Hematopoietic multipotent progenitor cell treated with erythropoietin and hydrocortisone succinate and interleukin-3 and kit ligand, for 6 days (in vitro differentiated cells): Measurements from ENCODE around the gene RASSF7.

ENCODE experiments used
- DNase-seq: peaks from one replicate; pipeline ENCODE4 v3.0.0-alpha.2; 2015

Gene RASSF7

DNA sequence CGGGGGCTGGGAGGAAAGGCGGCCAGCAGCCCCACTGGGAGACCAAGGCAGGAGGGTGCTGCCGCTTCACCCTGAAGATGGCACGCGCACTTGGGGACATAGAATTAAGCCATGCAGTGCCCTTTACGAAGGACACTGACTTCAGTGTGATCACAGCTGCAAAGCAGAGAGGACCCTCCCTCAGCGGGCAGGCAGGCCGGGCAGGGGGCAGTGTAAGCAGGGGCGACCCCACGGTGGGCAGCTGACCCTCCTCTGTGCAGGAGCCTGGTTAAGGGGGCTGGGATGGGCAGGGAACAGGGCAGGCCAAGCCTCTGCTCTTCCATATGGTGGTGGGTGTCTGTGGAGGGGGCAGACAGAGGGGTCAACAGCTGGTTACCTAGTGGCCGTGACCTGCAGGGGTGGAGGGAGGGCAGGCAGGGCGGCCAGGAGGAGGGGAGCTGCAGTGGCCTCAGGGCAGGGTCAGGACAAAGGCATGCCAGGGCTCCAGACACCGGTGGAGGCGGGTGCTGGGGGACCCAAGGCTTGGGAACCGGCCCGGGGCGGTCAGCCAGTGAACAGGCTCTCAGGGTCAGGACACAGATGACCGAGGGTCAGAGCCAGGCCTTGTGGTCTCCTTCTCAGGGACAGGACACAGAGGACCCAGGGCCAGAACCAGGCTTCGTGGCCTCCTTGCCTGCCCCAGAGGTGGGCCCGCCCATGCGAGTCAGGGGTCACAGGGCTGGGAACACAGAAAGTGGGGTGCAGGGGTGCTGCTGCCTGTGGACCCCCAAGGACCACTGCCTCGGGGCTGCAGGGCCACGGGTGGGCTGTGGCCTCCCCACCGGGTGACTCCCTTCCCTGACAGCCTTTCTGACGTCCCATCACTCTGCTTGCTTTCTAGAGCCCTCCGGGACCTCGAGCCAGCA lies 7.4 kb upstream of the RASSF7 start:
- no peak for DNase-seq

DNA sequence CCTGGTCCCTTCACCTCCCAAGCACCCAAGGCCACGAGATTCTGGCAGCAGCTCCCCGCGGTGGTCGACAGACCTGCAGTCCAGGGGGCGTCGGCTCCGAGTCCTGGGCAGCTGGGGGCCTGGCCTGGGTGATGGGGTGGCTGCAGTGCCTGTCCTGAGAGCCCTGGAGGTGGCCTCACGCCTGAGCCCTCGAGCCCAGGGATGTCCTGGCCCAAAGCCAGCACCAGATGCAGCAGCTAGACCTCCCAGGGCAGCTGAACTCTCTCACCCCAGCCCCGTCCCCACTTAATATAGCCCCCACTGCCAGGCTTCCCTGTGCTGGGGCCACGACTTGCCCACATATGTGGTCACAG lies 6.8 kb upstream of the RASSF7 start:
- no peak for DNase-seq

DNA sequence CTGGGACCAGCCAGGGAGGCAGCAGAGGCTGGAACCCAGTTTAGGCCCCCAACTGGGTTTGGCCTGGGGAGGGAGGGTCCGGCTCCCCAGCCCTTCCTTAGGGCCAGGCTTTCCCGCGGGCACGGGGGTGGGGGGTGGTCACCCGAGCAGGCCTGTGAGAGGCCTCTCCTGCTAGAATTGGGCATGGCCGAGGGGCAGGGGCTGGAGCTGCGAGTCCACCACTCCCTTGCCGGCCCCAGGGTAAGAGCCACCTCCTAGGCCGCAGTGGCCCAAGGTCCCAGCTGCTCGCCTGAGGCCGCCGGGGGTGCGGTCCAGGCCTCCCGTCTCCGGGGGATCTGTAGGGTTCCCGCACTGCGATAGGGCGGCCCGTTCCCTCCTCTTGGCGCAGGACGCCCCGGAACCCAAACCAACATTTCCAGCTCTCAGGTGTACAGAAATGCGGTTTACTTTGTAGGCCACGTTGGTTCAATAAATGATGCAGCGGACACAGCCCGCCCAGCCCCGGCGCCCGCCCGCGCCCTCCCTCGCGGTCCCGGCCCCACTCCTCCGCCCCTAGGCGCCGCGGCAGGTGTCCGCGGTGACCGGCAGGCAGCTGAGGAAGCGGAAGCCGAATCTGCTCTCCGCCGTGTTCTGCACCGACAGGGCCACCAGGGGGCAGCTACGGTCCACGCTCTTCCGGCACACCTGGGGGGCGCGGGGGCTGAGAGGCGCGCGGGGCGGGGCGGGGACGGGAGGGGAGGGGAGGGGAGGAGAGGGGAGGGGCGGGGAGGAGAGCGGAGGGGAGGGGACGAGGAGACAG lies 6.1 kb upstream of the RASSF7 start:
- peak; percentile 83 for DNase-seq

DNA sequence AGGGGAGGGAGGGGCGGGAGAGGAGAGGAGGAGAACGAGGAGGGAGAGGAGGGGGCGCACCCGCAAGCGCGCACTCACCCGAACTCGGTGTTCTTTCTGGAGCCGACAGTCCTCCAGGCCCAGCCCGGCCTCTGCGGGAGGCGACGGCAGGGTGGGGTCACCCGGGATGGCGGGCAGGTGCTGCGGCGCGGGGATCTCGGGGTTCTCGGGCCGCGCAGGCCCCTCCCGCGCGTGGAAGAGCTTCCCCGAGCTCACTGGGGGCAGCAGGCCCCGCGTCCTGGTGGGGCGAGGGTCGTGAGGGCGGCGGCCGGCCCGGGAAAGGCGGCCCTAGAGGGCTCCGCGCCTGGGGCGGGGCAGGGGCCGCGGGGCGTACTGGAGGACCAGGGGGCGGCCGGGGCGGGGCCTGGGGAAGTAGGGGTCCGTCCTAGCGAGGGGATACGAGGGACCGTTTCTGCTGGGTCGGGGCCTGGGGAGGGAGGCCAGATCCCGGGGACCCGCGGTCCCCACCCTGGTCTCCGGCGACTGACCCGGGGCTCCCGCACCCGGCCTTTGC lies 5.5 kb upstream of the RASSF7 start:
- no peak for DNase-seq

DNA sequence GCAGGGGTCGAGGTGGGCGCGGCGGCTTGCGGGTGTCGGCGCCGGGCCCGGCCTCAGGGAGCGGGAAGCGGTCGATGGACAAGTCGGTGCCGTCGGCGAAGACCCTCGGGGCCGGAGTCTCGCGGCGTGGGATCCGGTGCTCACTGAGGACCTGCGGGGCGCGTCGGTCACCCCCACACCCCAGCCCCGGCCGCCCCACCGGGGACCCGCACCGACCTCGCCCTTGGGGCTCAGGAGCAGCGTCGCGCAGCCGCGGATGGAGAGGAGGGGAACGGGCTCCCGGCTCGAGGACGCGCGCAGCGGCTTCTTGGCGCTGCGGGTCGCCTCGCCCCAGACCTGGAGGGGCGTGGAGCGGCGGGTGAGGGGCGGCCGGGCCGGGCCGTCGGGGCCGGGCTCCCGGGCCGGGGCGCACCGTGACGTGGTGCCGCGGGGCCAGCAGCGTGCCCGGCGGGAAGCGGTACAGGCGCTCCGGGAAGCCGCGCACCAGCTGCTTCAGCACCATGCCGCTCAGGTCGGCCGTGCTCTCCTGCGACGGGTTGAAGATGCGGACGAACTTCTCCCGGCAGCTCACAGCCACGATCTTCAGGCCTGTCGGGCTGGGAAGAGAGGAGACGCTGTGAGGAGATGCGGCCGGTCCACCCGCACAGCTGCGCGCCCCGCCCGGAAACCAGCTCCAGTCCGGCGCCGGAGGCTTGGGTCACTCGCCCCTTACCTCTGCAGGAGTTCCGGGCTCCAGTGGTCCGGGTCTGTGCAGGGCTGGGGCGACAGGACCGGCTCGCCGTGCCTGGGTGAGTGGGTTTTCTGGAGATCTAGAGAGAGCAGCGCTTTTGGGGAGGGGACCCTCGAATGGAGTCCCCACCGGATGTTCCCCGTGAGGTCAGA lies 4.7 kb upstream of the RASSF7 start:
- DNase-seq = peak; percentile 59

DNA sequence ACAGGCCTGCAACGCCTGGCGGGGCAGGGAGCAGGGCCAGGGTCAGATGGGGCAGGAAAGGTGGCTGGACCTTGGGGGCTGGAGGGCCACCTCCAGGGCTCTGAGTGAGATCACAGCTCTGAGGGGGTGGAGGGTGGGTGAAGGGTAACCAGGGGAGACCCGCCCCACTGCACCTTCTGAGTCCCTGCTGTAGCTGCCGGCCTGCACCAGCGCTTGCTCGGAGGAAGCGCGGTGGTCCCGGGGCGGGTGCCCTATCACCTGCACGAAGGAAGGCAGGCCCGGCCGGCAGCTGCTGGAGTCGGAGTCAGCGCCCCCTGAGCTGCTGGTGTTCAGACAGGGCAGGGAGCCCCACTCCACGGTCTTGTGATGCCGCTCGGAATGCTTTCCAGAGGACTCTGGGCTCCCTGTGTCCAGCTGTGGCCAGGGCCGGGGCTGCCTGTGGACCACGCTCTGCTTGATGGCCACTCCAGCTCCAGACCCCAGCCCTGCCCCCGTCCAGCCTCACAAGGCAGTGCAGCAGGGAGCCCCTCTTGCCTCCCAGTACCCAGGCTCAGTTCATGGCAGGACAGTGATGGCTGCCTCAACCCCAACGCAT lies 4.0 kb upstream of the RASSF7 start:
- DNase-seq = no peak

DNA sequence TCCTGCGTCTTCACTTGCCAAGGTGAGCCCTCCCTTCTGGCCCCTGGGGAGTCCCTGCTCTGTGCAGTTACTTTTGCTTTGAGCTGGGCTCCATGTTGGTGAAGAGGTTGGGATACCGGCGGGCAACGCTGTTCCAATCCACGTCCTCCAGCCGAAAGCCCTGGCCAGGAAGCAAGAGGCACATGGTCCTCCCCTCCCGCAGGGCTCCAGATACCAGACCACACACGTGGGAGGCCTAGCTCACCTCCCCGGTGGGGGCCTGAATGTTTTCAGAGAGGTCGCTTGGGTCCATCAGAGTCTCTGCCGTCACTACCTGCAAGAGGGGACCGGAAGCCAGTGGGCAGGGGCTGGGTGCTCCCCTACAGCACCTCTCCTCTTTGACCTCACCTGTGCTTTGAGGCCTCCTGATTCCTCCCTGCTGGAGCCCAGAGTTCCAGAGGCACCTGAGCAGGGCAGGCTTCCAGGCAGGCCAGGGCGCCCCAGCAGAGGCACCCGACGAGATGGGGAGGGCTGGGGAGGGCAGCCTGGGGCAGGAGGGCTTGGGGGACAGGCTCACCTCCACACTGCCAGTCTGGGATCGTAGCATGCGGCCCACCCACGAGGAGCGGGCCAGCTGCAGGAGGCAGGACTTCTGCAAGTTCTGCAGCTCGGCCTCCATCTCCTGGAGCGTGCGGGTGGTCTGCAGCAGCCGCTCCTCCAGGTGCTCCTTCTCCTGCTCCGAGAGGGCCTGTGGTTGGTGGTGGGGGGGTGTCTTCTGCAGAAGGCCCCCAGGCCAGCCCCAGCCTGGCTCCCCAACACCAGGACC lies 3.2 kb upstream of the RASSF7 start:
- DNase-seq = no peak

DNA sequence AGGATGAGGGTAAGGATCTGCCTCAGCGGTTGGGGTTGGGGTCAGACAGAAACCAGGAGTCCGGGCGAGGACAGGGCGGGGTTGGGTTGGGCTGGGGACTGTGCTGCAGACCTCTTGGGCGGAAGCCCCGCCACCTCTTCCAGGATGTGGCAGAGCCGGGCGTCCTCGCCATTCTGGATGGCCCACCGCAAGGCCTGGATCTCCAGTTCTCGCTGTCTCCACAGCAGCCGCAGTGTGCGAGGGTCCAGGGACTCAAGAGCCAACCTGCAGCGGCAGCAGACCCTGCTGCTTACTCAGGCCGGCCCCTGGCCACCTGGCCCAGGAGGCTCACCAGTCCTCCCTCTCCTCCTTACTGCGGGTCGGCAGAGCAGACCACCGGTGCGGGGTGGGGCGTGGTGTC lies 2.3 kb upstream of the RASSF7 start:
- no peak for DNase-seq

DNA sequence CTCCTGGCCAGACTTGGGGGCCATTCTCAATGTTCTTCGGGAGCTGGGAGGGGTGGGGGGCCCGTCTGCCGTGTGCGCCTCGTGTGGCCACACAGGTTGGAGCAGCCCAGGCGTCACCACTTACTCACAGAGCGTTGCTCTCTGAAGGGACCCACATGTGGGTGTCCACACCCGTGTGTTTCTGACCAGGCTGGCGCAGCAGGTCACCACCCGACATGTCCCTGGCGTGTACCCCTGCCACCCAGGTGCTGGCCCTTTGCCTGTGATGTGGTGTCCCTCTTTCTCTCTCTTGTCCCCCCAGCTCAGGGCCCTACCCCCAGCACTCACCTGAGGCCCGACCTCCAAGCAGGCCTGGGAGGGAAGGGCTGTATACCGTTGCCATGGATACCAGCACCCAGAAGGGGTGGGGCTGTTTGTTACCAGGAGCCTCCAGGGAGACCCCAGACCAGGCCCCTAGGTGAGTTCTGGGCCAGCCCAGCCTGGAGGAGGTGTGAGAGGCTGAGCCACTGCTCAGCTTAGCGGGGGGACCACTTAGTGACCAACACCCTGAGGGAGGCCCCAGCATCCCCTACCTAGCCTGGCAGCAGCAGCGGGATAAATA lies 1.6 kb upstream of the RASSF7 start:
- DNase-seq = no peak

DNA sequence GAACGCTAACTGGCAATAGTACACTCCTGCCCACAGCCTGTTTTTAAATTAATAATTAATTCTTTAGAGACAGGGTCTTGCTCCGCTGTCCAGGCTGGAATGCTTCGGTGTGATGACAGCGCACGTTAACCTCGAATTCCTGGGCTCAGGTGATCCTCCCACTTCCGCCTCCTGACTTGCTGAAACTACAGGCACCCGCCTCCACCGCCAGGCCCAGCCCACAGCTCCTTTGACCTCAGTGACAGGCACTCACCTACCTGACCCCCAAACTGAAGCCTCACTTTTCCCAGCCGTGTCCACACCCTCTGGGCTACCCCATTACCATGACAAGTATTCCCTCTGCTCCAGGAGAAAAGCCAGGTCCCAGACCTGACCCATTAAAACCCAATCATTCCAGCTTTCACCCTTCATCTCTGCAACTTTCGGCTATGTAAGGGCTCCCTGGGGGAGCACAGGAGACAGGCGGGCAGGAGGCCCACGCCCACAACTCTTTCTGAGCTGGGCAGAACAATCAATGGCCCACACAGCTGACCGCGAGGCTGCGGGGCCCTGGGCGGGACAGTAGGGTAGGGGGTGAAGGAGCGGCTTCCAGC lies 962 bp upstream of the RASSF7 start:
- DNase-seq = no peak

DNA sequence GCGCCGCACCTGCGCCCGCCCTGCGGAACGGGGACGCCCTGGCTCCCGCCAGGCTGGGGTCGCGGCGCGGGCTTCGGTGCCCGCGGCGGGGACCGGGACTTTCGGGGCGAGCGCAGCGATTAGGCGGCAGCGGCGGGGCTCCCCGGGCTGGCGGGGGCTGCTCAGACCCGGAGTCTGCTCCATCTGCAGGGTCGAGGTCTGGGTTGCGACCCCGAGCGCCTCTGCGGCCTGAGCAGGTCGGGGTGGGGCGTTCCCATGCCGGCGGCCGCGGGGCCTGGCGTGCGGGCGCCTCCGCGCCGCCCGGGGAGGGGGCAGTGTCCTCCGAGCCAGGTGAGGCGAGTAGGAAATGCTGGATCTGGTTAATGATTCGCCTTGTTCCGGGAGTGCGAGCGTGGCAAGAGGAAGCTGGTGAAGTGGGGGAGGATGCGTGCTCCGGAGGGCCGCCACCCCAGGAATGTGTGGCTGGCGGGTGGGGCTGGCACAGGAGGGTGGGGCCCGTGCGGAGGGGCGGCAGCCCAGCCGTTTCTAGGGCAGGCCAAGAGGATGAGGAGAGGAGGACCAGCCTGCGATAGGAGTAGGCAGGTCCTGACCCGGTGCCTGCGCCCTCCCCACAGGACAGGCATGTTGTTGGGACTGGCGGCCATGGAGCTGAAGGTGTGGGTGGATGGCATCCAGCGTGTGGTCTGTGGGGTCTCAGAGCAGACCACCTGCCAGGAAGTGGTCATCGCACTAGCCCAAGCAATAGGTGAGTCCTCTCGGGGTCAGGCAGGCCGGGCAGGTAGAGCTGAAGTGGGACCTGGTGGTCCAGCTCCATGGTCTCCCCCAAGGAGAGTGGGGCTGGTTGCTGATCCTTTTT lies 606 bp downstream of the RASSF7 start:
- DNase-seq = peak; percentile 79

DNA sequence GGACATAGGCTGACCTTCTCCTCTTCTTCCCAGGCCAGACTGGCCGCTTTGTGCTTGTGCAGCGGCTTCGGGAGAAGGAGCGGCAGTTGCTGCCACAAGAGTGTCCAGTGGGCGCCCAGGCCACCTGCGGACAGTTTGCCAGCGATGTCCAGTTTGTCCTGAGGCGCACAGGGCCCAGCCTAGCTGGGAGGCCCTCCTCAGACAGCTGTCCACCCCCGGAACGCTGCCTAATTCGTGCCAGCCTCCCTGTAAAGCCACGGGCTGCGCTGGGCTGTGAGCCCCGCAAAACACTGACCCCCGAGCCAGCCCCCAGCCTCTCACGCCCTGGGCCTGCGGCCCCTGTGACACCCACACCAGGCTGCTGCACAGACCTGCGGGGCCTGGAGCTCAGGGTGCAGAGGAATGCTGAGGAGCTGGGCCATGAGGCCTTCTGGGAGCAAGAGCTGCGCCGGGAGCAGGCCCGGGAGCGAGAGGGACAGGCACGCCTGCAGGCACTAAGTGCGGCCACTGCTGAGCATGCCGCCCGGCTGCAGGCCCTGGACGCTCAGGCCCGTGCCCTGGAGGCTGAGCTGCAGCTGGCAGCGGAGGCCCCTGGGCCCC lies 1.4 kb downstream of the RASSF7 start:
- DNase-seq = no peak

DNA sequence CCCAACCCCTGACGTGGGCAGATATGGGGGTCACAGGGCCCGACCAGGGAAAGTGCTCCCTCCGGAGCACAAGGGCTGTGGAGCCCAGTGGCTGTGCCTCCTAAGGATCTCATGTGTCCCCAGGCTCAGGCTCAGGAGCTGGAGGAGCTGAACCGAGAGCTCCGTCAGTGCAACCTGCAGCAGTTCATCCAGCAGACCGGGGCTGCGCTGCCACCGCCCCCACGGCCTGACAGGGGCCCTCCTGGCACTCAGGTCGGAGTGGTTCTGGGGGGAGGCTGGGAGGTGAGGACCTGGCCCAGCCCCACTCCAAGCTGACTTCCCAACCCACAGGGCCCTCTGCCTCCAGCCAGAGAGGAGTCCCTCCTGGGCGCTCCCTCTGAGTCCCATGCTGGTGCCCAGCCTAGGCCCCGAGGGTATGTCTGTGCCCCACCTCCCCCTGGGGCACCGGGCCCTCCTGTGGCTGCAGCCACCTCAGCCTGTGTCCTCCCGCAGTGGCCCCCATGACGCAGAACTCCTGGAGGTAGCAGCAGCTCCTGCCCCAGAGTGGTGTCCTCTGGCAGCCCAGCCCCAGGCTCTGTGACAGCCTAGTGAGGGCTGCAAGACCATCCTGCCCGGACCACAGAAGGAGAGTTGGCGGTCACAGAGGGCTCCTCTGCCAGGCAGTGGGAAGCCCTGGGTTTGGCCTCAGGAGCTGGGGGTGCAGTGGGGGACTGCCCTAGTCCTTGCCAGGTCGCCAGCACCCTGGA lies 2.5 kb downstream of the RASSF7 start:
- no peak for DNase-seq

DNA sequence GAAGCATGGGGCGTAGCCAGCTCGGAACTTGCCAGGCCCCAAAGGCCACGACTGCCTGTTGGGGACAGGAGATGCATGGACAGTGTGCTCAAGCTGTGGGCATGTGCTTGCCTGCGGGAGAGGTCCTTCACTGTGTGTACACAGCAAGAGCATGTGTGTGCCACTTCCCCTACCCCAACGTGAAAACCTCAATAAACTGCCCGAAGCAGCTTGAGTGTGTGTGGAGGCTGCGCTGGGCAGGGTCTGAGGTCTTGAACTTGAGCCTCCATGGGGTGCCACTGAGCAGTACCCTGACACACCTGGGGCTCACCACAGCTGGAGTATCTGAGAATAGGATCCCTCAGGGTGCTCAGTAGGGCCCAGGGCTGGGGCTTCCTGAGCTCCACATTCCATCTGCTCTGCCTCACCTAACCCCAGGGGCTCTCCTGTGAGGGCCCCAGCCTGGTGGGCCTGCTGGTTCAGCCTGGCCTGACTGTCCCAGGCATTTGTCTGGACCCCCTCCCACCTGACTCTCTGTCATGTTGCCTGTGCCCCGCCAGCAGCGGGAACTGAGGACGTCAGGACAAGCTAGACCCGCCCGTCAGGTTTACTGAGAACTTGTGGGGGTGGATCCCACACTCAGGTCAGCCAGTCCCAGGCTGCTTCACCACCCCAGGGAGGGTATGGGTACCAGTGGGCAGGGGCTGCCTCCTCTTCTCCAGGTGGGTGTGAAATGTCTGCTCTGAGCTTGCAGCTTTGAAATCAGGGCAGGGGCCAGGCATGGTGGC lies 3.2 kb downstream of the RASSF7 start:
- no peak for DNase-seq

DNA sequence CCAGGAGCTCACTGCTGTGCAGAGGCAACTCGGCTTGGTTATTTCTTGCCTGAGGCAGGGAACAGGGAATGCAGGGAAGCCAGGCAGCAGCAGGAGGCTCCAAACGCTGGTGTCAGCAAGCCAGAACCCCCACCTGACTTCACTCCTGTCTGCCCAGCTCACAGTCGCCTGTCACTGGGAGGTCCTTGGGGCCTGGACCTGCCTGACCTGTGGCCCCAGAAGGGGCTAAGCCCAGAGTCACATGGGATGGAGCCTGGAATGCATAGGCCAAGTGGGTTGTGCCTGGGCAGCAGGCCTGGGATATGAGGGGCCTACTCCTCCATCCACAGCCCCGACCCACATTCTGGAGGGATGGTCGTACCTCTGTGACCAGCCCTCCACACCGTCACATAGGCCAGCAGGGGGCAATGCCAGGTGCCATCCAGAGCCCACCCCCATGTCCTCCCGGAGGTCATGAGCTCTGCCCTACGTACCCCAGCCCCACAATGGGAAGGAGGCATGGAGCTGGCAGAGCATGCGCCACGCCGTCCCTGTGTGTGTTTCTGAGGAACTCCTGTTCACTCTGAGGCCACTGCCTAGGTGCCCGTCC lies 5.2 kb downstream of the RASSF7 start:
- no peak for DNase-seq

DNA sequence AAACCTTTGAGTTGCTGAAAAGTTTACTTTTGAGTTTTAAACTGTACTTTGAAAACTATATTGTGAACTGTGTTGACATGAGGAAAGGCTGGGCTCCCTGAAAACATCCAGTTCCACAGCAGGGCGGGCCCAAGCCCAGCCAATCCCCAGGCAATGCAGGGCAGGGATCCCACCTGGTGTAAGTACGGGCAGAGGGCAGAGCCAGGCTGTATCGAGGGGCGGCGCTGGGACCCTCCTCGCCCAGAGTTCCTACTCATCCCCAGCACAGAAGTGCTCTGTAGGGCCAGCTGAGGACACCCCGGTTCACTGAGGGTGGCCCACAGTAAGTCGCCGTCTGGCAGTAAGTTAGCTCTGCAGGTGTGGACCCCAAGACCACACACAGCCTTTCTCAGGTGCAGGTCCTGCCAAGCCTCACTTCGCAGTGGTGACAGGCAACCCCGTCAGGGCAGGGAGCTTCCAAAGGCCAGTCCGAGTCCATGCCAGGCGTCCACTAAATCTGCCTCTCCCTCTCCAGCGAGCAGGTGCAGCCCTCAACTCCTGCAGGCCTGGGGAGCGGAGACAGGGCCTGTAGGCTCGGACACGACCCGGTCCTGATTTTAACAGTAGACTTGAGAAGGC lies 6.3 kb downstream of the RASSF7 start:
- DNase-seq = no peak
